B cell (primary cell): ENCODE measurements around the gene LKAAEAR1.

Experiments used
- CTCF ChIP-seq: fragments of 200-600 bp; IDR thresholded peaks from one replicate; pipeline ENCODE4 v1.8.0; 2022; ENCODE audit warnings: antibody characterized with exemption, mild to moderate bottlenecking
- EZH2 ChIP-seq: IDR thresholded peaks from 2 replicates; pipeline ENCODE4 v1.6.1; 2012; ENCODE audit warnings: borderline replicate concordance, low read depth, mild to moderate bottlenecking, moderate library complexity, low read length; ENCODE audit not compliant: insufficient read depth, poor library complexity, severe bottlenecking

- TF ChIP-seq CTCF (no peak), EZH2 (no peak)
Measured at GRCh38 chr20:64048402-64049044, 35.7 kb downstream of the LKAAEAR1 start.
